ENCODE measurements around the gene DNMT3A.

- TF ChIP-seq POLR2AphosphoS5 (IDR thresholded peaks at IDR 0.05; ENCODE audit: borderline replicate concordance, low read depth, low read length) (no peak), EZH2 (IDR thresholded peaks at IDR 0.05) (no peak)
These were observed 32.7 kb upstream of the DNMT3A start for GRCh38 chr2:25374411-25374810.
